ENCODE data around the gene PNLDC1.
"Not testable (repeated sequence)": the region's sequence is repeated elsewhere in the genome, so short reads cannot be mapped to it uniquely, and the experiment has no call there.

The PNLDC1 gene

GRCh38 chr6:159762681-159763293, 37.3 kb upstream of the PNLDC1 start:
- peak; percentile 49 for DNase-seq
- Mint-ChIP-seq H3K27me3 (peaks cover 3% of the 10 kb centered on the region), H3K27ac (peak overlapping the region; percentile 98), H3K9me3 (no peaks in the 10 kb centered on the region), H3K36me3 (peaks cover 59% of the 10 kb centered on the region), H3K4me3 (peak overlapping the region; percentile 93), H3K4me1 (peaks cover 41% of the 10 kb centered on the region)
- CTCF ChIA-PET: no interaction called here

GRCh38 chr6:159766906-159767305, 33.2 kb upstream of the PNLDC1 start:
- Mint-ChIP-seq H3K9me3 (no peaks in the 10 kb centered on the region), H3K27ac (peak overlapping the region; percentile 33), H3K36me3 (peaks cover 75% of the 10 kb centered on the region), H3K4me3 (no peak overlapping the region), H3K27me3 (no peaks in the 10 kb centered on the region), H3K4me1 (peaks cover 20% of the 10 kb centered on the region)
- no peak for DNase-seq
- CTCF ChIA-PET: no interaction called here

GRCh38 chr6:159769470-159769869, 30.6 kb upstream of the PNLDC1 start:
- CTCF ChIA-PET: interaction anchor here (0.7 kb wide), 1 partner anchor 11 kb away, joined by 3 read pairs; no protein-coding TSS in a partner anchor
- Mint-ChIP-seq H3K4me3 (no peak overlapping the region), H3K27ac (no peak overlapping the region)

GRCh38 chr6:159772196-159772595, 27.9 kb upstream of the PNLDC1 start:
- no peaks in the 10 kb centered on the region for H3K27me3 Mint-ChIP-seq
- H3K9me3 Mint-ChIP-seq: peaks cover 2% of the 10 kb centered on the region
- CTCF ChIA-PET: no interaction called here
- H3K36me3 Mint-ChIP-seq: peaks cover 77% of the 10 kb centered on the region
- H3K4me1 Mint-ChIP-seq: peaks cover 2% of the 10 kb centered on the region
- no peak overlapping the region for H3K27ac Mint-ChIP-seq
- no peak overlapping the region for H3K4me3 Mint-ChIP-seq
- no peak for DNase-seq

More at GRCh38 chr6:159769470-159769869, 30.6 kb upstream of the PNLDC1 start:
- no peaks in the 10 kb centered on the region for H3K27me3 Mint-ChIP-seq
- H3K9me3 Mint-ChIP-seq: peaks cover 2% of the 10 kb centered on the region
- H3K4me1 Mint-ChIP-seq: peaks cover 10% of the 10 kb centered on the region
- peaks cover 75% of the 10 kb centered on the region for H3K36me3 Mint-ChIP-seq
- DNase-seq: no peak

GRCh38 chr6:159777240-159777904, 22.7 kb upstream of the PNLDC1 start:
- Mint-ChIP-seq H3K4me3 (no peak overlapping the region), H3K36me3 (peaks cover 74% of the 10 kb centered on the region), H3K27ac (no peak overlapping the region), H3K27me3 (no peaks in the 10 kb centered on the region), H3K9me3 (no peaks in the 10 kb centered on the region), H3K4me1 (peaks cover 8% of the 10 kb centered on the region)
- DNase-seq: no peak
- CTCF ChIA-PET: no interaction called here

DNA sequence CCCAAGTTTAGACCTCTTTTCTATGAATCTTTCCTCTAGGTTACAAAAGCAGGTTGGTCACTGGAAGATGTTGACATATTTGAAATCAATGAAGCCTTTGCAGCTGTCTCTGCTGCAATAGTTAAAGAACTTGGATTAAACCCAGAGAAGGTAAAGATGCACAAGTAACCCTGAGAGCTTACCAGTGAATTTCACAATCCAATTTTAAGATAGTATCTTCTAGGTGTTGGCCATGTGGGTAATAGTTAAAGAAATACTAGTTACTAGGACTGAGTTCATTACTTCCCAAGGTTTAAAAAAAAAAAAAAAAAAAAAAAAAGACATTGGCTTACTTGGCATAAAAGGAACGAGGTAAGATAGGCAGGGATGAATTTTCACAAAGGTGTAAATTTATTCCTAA, 21.9 kb upstream of the PNLDC1 start:
- H3K9me3 Mint-ChIP-seq: no peaks in the 10 kb centered on the region
- no peak overlapping the region for H3K4me3 Mint-ChIP-seq
- CTCF ChIA-PET: no interaction called here
- peaks cover 82% of the 10 kb centered on the region for H3K36me3 Mint-ChIP-seq
- DNase-seq: no peak
- H3K27me3 Mint-ChIP-seq: no peaks in the 10 kb centered on the region
- H3K4me1 Mint-ChIP-seq: peaks cover 16% of the 10 kb centered on the region
- no peak overlapping the region for H3K27ac Mint-ChIP-seq

DNA sequence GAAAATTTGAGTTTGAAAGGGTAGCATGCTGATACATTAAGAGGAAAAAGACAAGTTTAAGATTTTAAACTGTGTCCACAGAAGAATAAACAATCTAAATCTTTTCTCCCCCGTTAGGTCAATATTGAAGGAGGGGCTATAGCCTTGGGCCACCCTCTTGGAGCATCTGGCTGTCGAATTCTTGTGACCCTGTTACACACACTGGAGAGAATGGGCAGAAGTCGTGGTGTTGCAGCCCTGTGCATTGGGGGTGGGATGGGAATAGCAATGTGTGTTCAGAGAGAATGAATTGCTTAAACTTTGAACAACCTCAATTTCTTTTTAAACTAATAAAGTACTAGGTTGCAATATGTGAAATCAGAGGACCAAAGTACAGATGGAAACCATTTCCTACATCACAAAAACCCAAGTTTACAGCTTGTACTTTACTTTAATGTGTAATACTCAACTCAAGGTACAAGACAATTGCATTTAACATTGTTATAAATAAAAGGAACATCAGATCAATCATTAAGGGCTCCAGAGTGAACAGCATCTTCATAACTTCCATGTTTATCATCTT, 21.5 kb upstream of the PNLDC1 start:
- Mint-ChIP-seq H3K4me1 (peaks cover 16% of the 10 kb centered on the region), H3K27me3 (no peaks in the 10 kb centered on the region), H3K36me3 (peaks cover 79% of the 10 kb centered on the region), H3K27ac (no peak overlapping the region), H3K4me3 (no peak overlapping the region), H3K9me3 (no peaks in the 10 kb centered on the region)
- CTCF ChIA-PET: no interaction called here
- DNase-seq: no peak

DNA sequence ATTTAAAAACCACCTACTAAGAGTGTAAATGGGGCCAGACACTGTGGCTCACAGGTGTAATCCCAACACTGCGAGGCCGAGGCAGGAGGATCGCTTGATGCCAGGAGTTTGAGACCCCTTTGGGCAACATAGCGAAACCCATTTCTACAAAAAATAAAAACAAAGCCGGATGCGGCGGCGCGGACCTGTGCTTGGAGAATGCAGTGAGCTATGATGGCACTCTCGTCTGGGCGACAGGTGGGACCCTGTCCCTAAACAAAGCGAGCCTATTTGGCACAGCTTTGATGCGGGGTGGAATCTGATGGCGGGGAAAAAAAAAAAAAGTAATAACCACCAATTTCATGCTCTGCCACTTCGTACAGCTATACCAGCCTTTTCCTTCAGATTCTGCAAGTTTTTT, 11.8 kb upstream of the PNLDC1 start:
- CTCF ChIA-PET: no interaction called here
- no peaks in the 10 kb centered on the region for H3K27me3 Mint-ChIP-seq
- H3K4me3 Mint-ChIP-seq: peak overlapping the region; percentile 91
- DNase-seq: peak; percentile 36
- peak overlapping the region; percentile 96 for H3K27ac Mint-ChIP-seq
- H3K4me1 Mint-ChIP-seq: peaks cover 62% of the 10 kb centered on the region
- no peaks in the 10 kb centered on the region for H3K9me3 Mint-ChIP-seq
- H3K36me3 Mint-ChIP-seq: peaks cover 53% of the 10 kb centered on the region

DNA sequence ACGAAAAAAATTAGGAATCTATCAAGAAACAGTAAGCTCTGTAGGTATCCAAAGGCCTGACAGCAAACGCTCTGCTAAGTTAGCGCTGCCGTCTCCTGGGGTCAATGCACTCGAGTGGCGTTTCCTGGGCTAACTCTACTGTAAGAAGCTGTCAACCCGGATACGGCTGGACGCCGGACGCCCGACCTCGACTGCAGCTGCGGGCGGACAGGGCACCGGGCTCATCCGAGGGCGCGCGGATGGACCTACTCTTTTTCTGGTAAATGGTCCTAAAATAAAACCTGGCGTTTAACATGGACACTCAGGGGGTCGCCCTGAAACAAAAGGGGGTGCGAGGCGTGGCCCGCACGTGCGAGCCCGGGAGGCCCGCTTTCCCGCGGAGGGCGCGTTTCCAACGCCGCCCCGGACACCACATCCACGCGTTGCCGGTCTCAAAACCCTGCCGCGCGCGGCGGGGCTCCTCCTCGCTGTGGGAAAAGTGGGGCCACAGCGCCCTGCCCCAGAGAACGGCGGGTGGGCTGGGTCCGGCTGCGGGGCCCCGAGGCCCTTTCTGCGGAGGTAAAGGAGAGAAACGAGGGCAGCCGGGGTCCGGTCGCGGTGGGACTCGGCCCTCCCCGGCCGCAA, 11.2 kb upstream of the PNLDC1 start:
- Mint-ChIP-seq H3K36me3 (peaks cover 58% of the 10 kb centered on the region), H3K4me3 (peak overlapping the region; percentile 91), H3K27ac (peak overlapping the region; percentile 96), H3K27me3 (no peaks in the 10 kb centered on the region), H3K4me1 (peaks cover 64% of the 10 kb centered on the region), H3K9me3 (no peaks in the 10 kb centered on the region)
- peak; percentile 52 for DNase-seq
- CTCF ChIA-PET: no interaction called here

DNA sequence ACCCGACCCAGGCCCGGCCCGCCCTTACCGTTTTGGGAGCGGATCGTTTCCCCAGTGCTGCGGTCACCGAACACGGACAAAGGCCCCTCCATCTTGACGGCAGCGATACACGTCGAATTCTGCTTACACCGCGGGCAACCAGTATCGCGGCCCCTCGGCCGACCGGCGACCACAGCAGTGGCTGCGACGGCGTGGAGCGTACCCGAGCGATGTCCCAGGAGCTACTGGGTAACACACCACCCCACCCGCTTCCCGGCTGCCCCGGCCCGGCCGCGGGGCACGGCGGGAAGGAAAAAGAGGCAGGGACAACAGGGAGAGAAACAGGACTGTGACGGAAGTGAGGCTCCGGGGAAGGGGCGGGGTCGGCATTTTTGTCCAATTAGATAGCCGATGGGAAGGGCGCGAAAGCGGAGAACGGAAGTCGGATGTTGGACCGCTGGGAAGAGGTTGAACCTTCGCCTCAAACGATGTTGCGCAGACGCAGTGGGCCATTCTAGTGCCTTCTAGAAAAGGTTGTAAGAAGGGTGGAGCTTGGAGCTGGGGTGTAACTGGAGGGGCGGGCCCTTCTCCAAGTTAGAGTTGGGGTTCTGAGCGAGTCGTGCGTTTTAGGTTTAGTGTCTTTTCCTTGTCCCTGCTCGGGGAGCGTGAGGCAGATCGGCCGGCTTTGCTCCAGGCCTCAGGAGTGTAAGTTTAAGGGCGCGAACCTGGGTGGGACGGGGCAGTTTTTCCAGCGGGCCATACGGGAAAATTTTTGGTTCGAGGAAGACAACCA, 10.5 kb upstream of the PNLDC1 start, which contains the start of gene TCP1:
Gene TCP1 (minus strand): TSS at position 226 of the 772 bp plus-strand sequence. CDS start 134 bp downstream, at position 92.
- Mint-ChIP-seq H3K27ac (peak within 1 kb of the TSS; percentile 96), H3K9me3 (no peaks in the 10 kb centered on the region), H3K4me1 (peaks cover 67% of the 10 kb centered on the region), H3K4me3 (peak within 1 kb of the TSS; percentile 91), H3K36me3 (peaks cover 63% of the 10 kb centered on the region), H3K27me3 (no peaks in the 10 kb centered on the region)
- DNase-seq: peak; percentile 100
- CTCF ChIA-PET: interaction anchor here (0.9 to 2.0 kb wide), 4 partner anchors 62 to 97 kb away, joined by 3 to 6 read pairs (median 4); no protein-coding TSS in a partner anchor

- Mint-ChIP-seq H3K4me1 (peaks cover 62% of the 10 kb centered on the region), H3K27ac (peak within 1 kb of the TSS; percentile 96), H3K9me3 (no peaks in the 10 kb centered on the region), H3K27me3 (no peaks in the 10 kb centered on the region), H3K36me3 (peaks cover 58% of the 10 kb centered on the region), H3K4me3 (peak within 1 kb of the TSS; percentile 91)
- CTCF ChIA-PET: interaction anchor here (0.6 to 2.0 kb wide), 8 partner anchors 30 to 151 kb away, joined by 3 to 6 read pairs (median 4); no protein-coding TSS in a partner anchor
- peak; percentile 95 for DNase-seq
These were observed 9.7 kb upstream of the PNLDC1 start, which contains the start of gene MRPL18 for GRCh38 chr6:159790149-159790955. MRPL18 (plus strand) TSS chr6:159790467; CDS start chr6:159790588, 121 bp downstream.

DNA sequence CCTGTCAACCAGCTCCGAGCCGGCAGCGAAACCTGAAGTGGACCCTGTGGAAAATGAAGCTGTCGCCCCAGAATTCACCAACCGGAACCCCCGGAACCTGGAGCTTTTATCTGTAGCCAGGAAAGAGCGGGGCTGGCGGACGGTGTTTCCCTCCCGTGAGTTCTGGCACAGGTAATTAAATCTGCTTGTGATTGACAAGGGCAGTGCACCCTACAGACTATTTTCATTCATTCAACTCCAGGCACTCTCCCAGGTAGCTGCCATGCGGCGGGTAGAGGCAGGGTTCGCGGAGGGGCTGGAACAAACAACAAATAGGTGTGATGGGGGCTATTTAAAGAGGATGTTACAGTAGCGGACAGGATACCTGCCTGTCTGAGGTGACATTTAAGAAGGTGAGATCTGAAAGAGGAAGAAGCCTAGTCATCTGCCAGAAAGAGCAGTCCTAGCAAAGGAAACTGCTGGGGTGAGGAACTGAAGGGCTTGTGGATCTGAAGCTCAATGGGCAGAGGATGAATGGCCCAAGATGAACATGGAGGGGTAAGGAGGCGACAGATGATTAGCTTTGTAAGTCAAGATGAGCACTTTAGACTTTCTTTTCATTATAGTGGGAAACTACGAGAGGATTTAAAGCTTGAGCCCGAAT, 9.0 kb upstream of the PNLDC1 start:
- DNase-seq: no peak
- peak overlapping the region; percentile 96 for H3K27ac Mint-ChIP-seq
- CTCF ChIA-PET: interaction anchor here (1.0 to 2.0 kb wide), 5 partner anchors 29 to 150 kb away, joined by 3 to 6 read pairs (median 4); no protein-coding TSS in a partner anchor
- no peaks in the 10 kb centered on the region for H3K27me3 Mint-ChIP-seq
- H3K4me1 Mint-ChIP-seq: peaks cover 58% of the 10 kb centered on the region
- H3K4me3 Mint-ChIP-seq: peak overlapping the region; percentile 91
- no peaks in the 10 kb centered on the region for H3K9me3 Mint-ChIP-seq
- peaks cover 53% of the 10 kb centered on the region for H3K36me3 Mint-ChIP-seq

GRCh38 chr6:159794976-159795375, 5.1 kb upstream of the PNLDC1 start:
- H3K4me1 Mint-ChIP-seq: peaks cover 38% of the 10 kb centered on the region
- DNase-seq, CTCF ChIA-PET, H3K4me3 Mint-ChIP-seq, H3K27me3 Mint-ChIP-seq, H3K27ac Mint-ChIP-seq, H3K9me3 Mint-ChIP-seq: not testable (repeated sequence)
- peaks cover 57% of the 10 kb centered on the region for H3K36me3 Mint-ChIP-seq

Data from activated naive CD4-positive, alpha-beta T cell treated with anti-CD3 and anti-CD28 coated beads, Interleukin-2, amount 10 ng/mL, durations not matched to agents 7 days and 5 days (primary cell).